ENCODE results near the gene C9orf72.
"Not testable (repeated sequence)": the region's sequence is repeated elsewhere in the genome, so short reads cannot be mapped to it uniquely, and the experiment has no call there.

The C9orf72 gene

GRCh38 chr9:27572918-27573633, at the start of gene C9orf72:
Gene C9orf72 (minus strand): TSS chr9:27573481. CDS start chr9:27567120, 6,361 bp downstream.
- DNase-seq (ENCODE audit: low read depth in 2 of 2, low spot score in 1 of 2): peak; percentile 65 to 79

- DNase-seq (ENCODE audit: low read depth in 2 of 2, low spot score in 1 of 2): no peak
Observed at GRCh38 chr9:27622693-27623340, 49.5 kb upstream of the C9orf72 start.

GRCh38 chr9:27619743-27620142, 46.5 kb upstream of the C9orf72 start:
- no peak for DNase-seq (ENCODE audit: low read depth in 2 of 2, low spot score in 1 of 2)

GRCh38 chr9:27618066-27618465, 44.8 kb upstream of the C9orf72 start:
- no peak for DNase-seq (ENCODE audit: low read depth in 2 of 2, low spot score in 1 of 2)

- DNase-seq (ENCODE audit: low read depth in 2 of 2, low spot score in 1 of 2): no peak
Observed at GRCh38 chr9:27614551-27614950, 41.3 kb upstream of the C9orf72 start.

GRCh38 chr9:27612036-27612435, 38.8 kb upstream of the C9orf72 start:
- DNase-seq (ENCODE audit: low read depth in 2 of 2, low spot score in 1 of 2): not testable (repeated sequence)

- no peak for DNase-seq (ENCODE audit: low read depth in 2 of 2, low spot score in 1 of 2)
Observed at GRCh38 chr9:27610622-27611021, 37.3 kb upstream of the C9orf72 start.

- DNase-seq (ENCODE audit: low read depth in 2 of 2, low spot score in 1 of 2): no peak
Observed at GRCh38 chr9:27602954-27603353, 29.7 kb upstream of the C9orf72 start.

GRCh38 chr9:27602142-27602861, 29.0 kb upstream of the C9orf72 start:
- DNase-seq (ENCODE audit: low read depth in 2 of 2, low spot score in 1 of 2): no peak

GRCh38 chr9:27601396-27601795, 28.1 kb upstream of the C9orf72 start:
- no peak for DNase-seq (ENCODE audit: low read depth in 2 of 2, low spot score in 1 of 2)

- no peak for DNase-seq (ENCODE audit: low read depth in 2 of 2, low spot score in 1 of 2)
Observed at GRCh38 chr9:27600256-27600655, 27.0 kb upstream of the C9orf72 start.

GRCh38 chr9:27599870-27600238, 26.6 kb upstream of the C9orf72 start:
- no peak for DNase-seq (ENCODE audit: low read depth in 2 of 2, low spot score in 1 of 2)

- DNase-seq (ENCODE audit: low read depth in 2 of 2, low spot score in 1 of 2): no peak
Observed at GRCh38 chr9:27599102-27599869, 26.0 kb upstream of the C9orf72 start.

- no peak for DNase-seq (ENCODE audit: low read depth in 2 of 2, low spot score in 1 of 2)
Observed at GRCh38 chr9:27595733-27596132, 22.5 kb upstream of the C9orf72 start.

- no peak for DNase-seq (ENCODE audit: low read depth in 2 of 2, low spot score in 1 of 2)
Observed at GRCh38 chr9:27591672-27592071, 18.4 kb upstream of the C9orf72 start.

- no peak for DNase-seq (ENCODE audit: low read depth in 2 of 2, low spot score in 1 of 2)
Observed at GRCh38 chr9:27591093-27591492, 17.8 kb upstream of the C9orf72 start.

- DNase-seq (ENCODE audit: low read depth in 2 of 2, low spot score in 1 of 2): no peak
Observed at GRCh38 chr9:27590651-27591050, 17.4 kb upstream of the C9orf72 start.

GRCh38 chr9:27589462-27589861, 16.2 kb upstream of the C9orf72 start:
- no peak for DNase-seq (ENCODE audit: low read depth in 2 of 2, low spot score in 1 of 2)

- no peak for DNase-seq (ENCODE audit: low read depth in 2 of 2, low spot score in 1 of 2)
Observed at GRCh38 chr9:27586304-27586703, 13.0 kb upstream of the C9orf72 start.

- DNase-seq (ENCODE audit: low read depth in 2 of 2, low spot score in 1 of 2): no peak
Observed at GRCh38 chr9:27584931-27585330, 11.7 kb upstream of the C9orf72 start.

- no peak for DNase-seq (ENCODE audit: low read depth in 2 of 2, low spot score in 1 of 2)
Observed at GRCh38 chr9:27582794-27583193, 9.5 kb upstream of the C9orf72 start.
